Neural cell (in vitro differentiated cells): ENCODE measurements around the gene SLC36A1. TPM values are rescaled to one million over a fixed set of nuclear protein-coding genes. Genes with fewer than 3 reads are reported as not detected.

Source experiments
- H2AFZ ChIP-seq: fragments of 200-600, 300-800 bp; sonication (generic), shearing (Covaris generic); 2 replicates; pipeline ENCODE4 v1.6.0; 2014; ENCODE audit warnings: low read depth, mild to moderate bottlenecking, antibody characterized with exemption, low read length, moderate library complexity
- H3F3A ChIP-seq: fragments of 200-600 bp; shearing (Covaris generic); 2 replicates; pipeline ENCODE4 v1.6.1; 2016; ENCODE audit warnings: mild to moderate bottlenecking, moderate library complexity, mixed read lengths, antibody characterized with exemption, low read length; ENCODE audit not compliant: insufficient read depth, poor library complexity, severe bottlenecking
- H3K27ac ChIP-seq: fragments of 200-600, 300-800 bp; sonication (generic), shearing (Covaris generic); 2 replicates; pipeline ENCODE4 v1.5.1; 2014; ENCODE audit warnings: mild to moderate bottlenecking, low read length, moderate library complexity
- H3K27me3 ChIP-seq: fragments of 300-800, 200-600 bp; sonication (generic), shearing (Covaris generic); 2 replicates; pipeline ENCODE4 v1.6.0; 2014; ENCODE audit warnings: mild to moderate bottlenecking, low read depth, low read length, moderate library complexity; ENCODE audit not compliant: insufficient read depth
- H3K36me3 ChIP-seq: fragments of 300-800, 200-600 bp; sonication (generic), shearing (Covaris generic); 2 replicates; pipeline ENCODE4 v1.5.1; 2014; ENCODE audit warnings: mild to moderate bottlenecking, antibody characterized with exemption, low read length, moderate library complexity; ENCODE audit not compliant: insufficient read depth
- H3K4me2 ChIP-seq: fragments of 300-800, 200-600 bp; sonication (generic), shearing (Covaris generic); 2 replicates; pipeline ENCODE4 v1.6.0; 2014; ENCODE audit warnings: mild to moderate bottlenecking, low read length
- H3K4me3 ChIP-seq: fragments of 300-800, 200-600 bp; sonication (generic), shearing (Covaris generic); 2 replicates; pipeline ENCODE4 v1.5.1; 2014; ENCODE audit warnings: mild to moderate bottlenecking, low read length, moderate library complexity
- H3K79me2 ChIP-seq: fragments of 200-600 bp; shearing (Covaris generic); replicated peaks from 2 replicates; pipeline ENCODE4 v1.6.0; 2014; ENCODE audit warnings: mild to moderate bottlenecking, low read length, moderate library complexity; ENCODE audit not compliant: insufficient read depth
- H3K9ac ChIP-seq: fragments of 300-800, 200-600 bp; sonication (generic), shearing (Covaris generic); 2 replicates; pipeline ENCODE4 v1.6.1; 2016; ENCODE audit warnings: mild to moderate bottlenecking, low read length, mixed read lengths
- H3K9me2 ChIP-seq: fragments of 200-600 bp; shearing (Covaris generic); 2 replicates; pipeline ENCODE4 v1.6.1; 2016; ENCODE audit warnings: mild to moderate bottlenecking, low read length, mixed read lengths; ENCODE audit not compliant: insufficient read depth
- H3K9me3 ChIP-seq: fragments of 200-600, 300-800 bp; sonication (generic), shearing (Covaris generic); 2 replicates; pipeline ENCODE4 v1.6.1; 2016; ENCODE audit warnings: mild to moderate bottlenecking, mixed run types, low read length, moderate library complexity, mixed read lengths
- H4K20me1 ChIP-seq: fragments of 200-600 bp; shearing (Covaris generic); 2 replicates; pipeline ENCODE4 v1.6.1; 2016; ENCODE audit warnings: mild to moderate bottlenecking, mixed run types; ENCODE audit not compliant: insufficient read depth
- CTCF ChIP-seq: fragments of 450-650 bp; IDR thresholded peaks from 2 replicates; pipeline ENCODE4 v1.5.1; 2014; ENCODE audit warnings: antibody characterized with exemption, mild to moderate bottlenecking, moderate library complexity; ENCODE audit not compliant: poor library complexity, severe bottlenecking
- EP300 ChIP-seq: fragments of 450-650 bp; conservative IDR thresholded peaks from 2 replicates; pipeline ENCODE4 v1.6.1; 2014; ENCODE audit warnings: antibody characterized with exemption, mild to moderate bottlenecking, moderate library complexity; ENCODE audit not compliant: poor library complexity, severe bottlenecking
- MXI1 ChIP-seq: fragments of 450-650 bp; conservative IDR thresholded peaks from 2 replicates; pipeline ENCODE4 v1.6.1; 2014; ENCODE audit warnings: antibody characterized with exemption, mild to moderate bottlenecking; ENCODE audit not compliant: poor library complexity, severe bottlenecking
- POLR2AphosphoS5 ChIP-seq: IDR thresholded peaks from 2 replicates; pipeline ENCODE4 v1.6.1; 2012
- RAD21 ChIP-seq: fragments of 450-650 bp; conservative IDR thresholded peaks from 2 replicates; pipeline ENCODE4 v1.6.1; 2014; ENCODE audit warnings: antibody characterized with exemption, mild to moderate bottlenecking, moderate library complexity
- REST ChIP-seq: IDR thresholded peaks from 2 replicates; pipeline ENCODE4 v1.6.1; 2012; ENCODE audit warnings: borderline replicate concordance
- SMC3 ChIP-seq: fragments of 450-650 bp; conservative IDR thresholded peaks from 2 replicates; pipeline ENCODE4 v1.6.1; 2014; ENCODE audit warnings: antibody characterized with exemption, mild to moderate bottlenecking, moderate library complexity; ENCODE audit not compliant: poor library complexity
- TAF1 ChIP-seq: IDR thresholded peaks from 2 replicates; pipeline ENCODE4 v1.6.1; 2012; ENCODE audit warnings: low read depth
- polyA plus RNA-seq: library from polyadenylated mRNA; depleted of rRNA; stranded (reverse); fragments of >200 nt; gene quantifications from 2 replicates; pipeline ENCODE4 v1.2.3, GENCODE V29; 2014

SLC36A1 gene
- polyA plus RNA-seq, 1 donor from 2014 or later: 5.3 TPM

DNA sequence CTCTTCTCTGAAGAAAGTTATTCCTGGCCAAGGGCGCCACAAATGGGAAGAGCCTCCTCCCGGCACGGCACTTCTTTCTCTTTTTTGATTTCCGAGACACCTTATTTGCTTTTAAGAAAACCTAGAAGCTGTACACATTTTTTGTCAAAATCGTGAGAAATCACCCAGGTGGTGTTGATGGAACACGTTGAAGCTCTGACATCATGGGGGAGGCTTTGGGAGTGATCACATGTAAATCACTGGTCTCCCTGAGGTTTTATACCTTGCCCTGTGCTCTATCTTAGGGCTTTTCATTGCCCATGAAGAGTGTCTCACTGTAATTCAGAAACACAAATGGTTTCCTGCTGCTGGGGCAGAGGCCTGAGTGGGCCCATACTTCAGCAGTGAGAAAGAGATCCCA, 27.4 kb downstream of the SLC36A1 start:
- TF ChIP-seq CTCF: no peak
- no peak for TF ChIP-seq SMC3
- no peak for TF ChIP-seq REST
- TF ChIP-seq MXI1: no peak
- no peak for TF ChIP-seq EP300
- Histone ChIP-seq H3F3A (no peaks in the 10 kb centered on the region), H3K27ac (no peak overlapping the region)

DNA sequence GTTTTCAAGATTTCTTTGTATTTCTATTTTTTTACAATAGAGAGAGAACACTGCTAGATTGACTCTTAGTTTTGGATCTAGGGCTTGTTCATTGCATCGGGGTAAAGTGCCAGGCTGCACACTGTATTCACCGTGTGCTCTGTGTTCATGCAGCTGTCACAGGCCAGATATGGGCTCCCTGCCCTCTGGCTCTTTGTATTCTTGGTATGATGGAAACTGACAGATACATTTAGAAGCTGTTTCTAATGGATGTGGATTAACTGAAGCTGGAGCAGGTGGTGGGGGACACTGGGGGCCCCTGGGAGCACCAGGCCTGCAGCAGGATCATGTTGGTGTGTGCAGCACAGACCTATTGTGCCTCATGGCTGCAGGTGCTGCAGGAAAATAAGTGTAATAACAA, 28.0 kb downstream of the SLC36A1 start:
- Histone ChIP-seq H3K4me2 (no peak overlapping the region), H3K27ac (no peak overlapping the region), H4K20me1 (no peaks in the 10 kb centered on the region), H3F3A (no peaks in the 10 kb centered on the region), H3K9me2 (no peaks in the 10 kb centered on the region), H3K9me3 (no peaks in the 10 kb centered on the region), H2AFZ (no peak overlapping the region), H3K79me2 (no peaks in the 10 kb centered on the region), H3K9ac (no peak overlapping the region), H3K36me3 (no peaks in the 10 kb centered on the region), H3K4me3 (no peak overlapping the region), H3K27me3 (no peaks in the 10 kb centered on the region)
- no peak for TF ChIP-seq EP300
- TF ChIP-seq POLR2AphosphoS5: no peak
- no peak for TF ChIP-seq RAD21
- TF ChIP-seq MXI1: no peak
- TF ChIP-seq TAF1: no peak
- TF ChIP-seq REST: no peak

More for the DNA sequence above, 27.4 kb downstream of the SLC36A1 start:
- Histone ChIP-seq H3K9me2 (no peaks in the 10 kb centered on the region), H3K27me3 (no peaks in the 10 kb centered on the region), H3K4me2 (no peak overlapping the region), H3K9me3 (no peaks in the 10 kb centered on the region), H4K20me1 (no peaks in the 10 kb centered on the region), H3K36me3 (no peaks in the 10 kb centered on the region), H3K4me3 (no peak overlapping the region), H3K9ac (no peak overlapping the region), H2AFZ (no peak overlapping the region), H3K79me2 (no peaks in the 10 kb centered on the region)
